K562 (cell line): ENCODE data around the gene CHRM4. TPM values are rescaled to one million over a fixed set of nuclear protein-coding genes. Genes with fewer than 3 reads are reported as not detected.
A peak's percentile ranks its signal among the peaks of the same experiment; 100 is the strongest.

Experiments
- ATAC-seq: fragments of 200-7000 bp; cut with Tn5 transposase; 3 replicates; pipeline ENCODE4 v1.9.1; 2020; ENCODE audit warnings: moderate library complexity
- BruUV-seq: library from RNA; stranded (reverse); fragments of 400-500 nt; replicated peaks from 2 replicates; lab custom pipeline; 2021; lab: Mats Ljungman, UMichigan
- CTCF ChIA-PET: fragments of 300-600 bp; formaldehyde crosslinking; extraction: SDS; loops from one replicate; lab custom pipeline; 2021; ENCODE audit warnings: low intra/inter-chr PET ratio; lab: Yijun Ruan, JAX
- POLR2A ChIA-PET: fragments of 300-600, 350-650 bp; sonication (Branson Sonifier 250); formaldehyde crosslinking; extraction: SDS; loops from one replicate; lab custom pipeline; 2021; ENCODE audit warnings: antibody characterized with exemption, inconsistent platforms; lab: Yijun Ruan, JAX
- DNase-seq, 4 experiments: peaks; one replicate each; pipeline versions ENCODE4 v3.0.0 to v3.0.0-alpha.2; 2011 to 2018; ENCODE audit warnings: low spot score in 3 of 4, mixed read lengths in 3 of 4; ENCODE audit errors: extremely low read depth in 1 of 4
- FAIRE-seq: peaks from 2 replicates; lab custom pipeline; 2011; peaks lifted over from hg19 to GRCh38; lab: Jason Lieb, UNC
- H2AFZ ChIP-seq: 2 replicates; pipeline ENCODE4 v1.6.0; 2011; ENCODE audit warnings: low read depth, low read length, control low read depth, inconsistent platforms
- H3K27ac ChIP-seq: fragments of 200-600 bp; 3 replicates; pipeline ENCODE4 v1.8.0; 2011; ENCODE audit warnings: low read depth, mild to moderate bottlenecking, control low read depth, inconsistent platforms, low read length, moderate library complexity, mixed read lengths; ENCODE audit errors: extremely low read depth
- H3K27me3 ChIP-seq, 2 experiments: fragments of 300-600 bp in 1 of 2; 2 replicates in 1 of 2; 3 replicates in 1 of 2; pipeline versions ENCODE4 v1.6.0 to v1.8.0; 2011; ENCODE audit warnings: inconsistent platforms in 2 of 2, low read length in 2 of 2, mild to moderate bottlenecking in 1 of 2, mixed read lengths in 1 of 2, moderate library complexity in 1 of 2; ENCODE audit not compliant: control insufficient read depth in 2 of 2, insufficient read depth in 2 of 2
- H3K36me3 ChIP-seq: fragments of 300-600 bp; 3 replicates; pipeline ENCODE4 v1.8.0; 2011; ENCODE audit warnings: mild to moderate bottlenecking, low read length, inconsistent platforms; ENCODE audit not compliant: control insufficient read depth, insufficient read depth
- H3K4me1 ChIP-seq, 2 experiments: fragments of 200-600 bp in 1 of 2; replicated peaks in 1 of 2; 2 replicates in 1 of 2; 3 replicates in 1 of 2; pipeline versions ENCODE4 v1.5.1 to v1.8.0; 2011; ENCODE audit warnings: inconsistent platforms in 2 of 2, low read length in 2 of 2, mild to moderate bottlenecking in 1 of 2, mixed read lengths in 1 of 2, moderate library complexity in 1 of 2; ENCODE audit not compliant: control insufficient read depth in 2 of 2, insufficient read depth in 2 of 2
- H3K4me2 ChIP-seq: 2 replicates; pipeline ENCODE4 v1.6.1; 2011; ENCODE audit warnings: low read length, control low read depth, inconsistent platforms, mixed read lengths; ENCODE audit not compliant: insufficient read depth
- H3K4me3 ChIP-seq: fragments of 200-600 bp; sonication (generic), shearing (Covaris generic); 2 replicates; pipeline ENCODE4 v1.5.1; 2016; ENCODE audit warnings: control low read depth, inconsistent platforms
- H3K79me2 ChIP-seq: fragments of 200-600 bp; 3 replicates; pipeline ENCODE4 v1.8.0; 2011; ENCODE audit warnings: low read length, inconsistent platforms; ENCODE audit not compliant: control insufficient read depth, insufficient read depth
- H3K9ac ChIP-seq, 2 experiments: 2 replicates each; pipeline versions ENCODE4 v1.6.0 to v1.6.1; 2011; ENCODE audit warnings: low read depth in 2 of 2, low read length in 2 of 2, control low read depth in 1 of 2, inconsistent platforms in 1 of 2, mild to moderate bottlenecking in 1 of 2, mixed read lengths in 1 of 2; ENCODE audit not compliant: insufficient read depth in 1 of 2
- H3K9me1 ChIP-seq: one replicate; pipeline ENCODE4 v1.6.0; 2011; ENCODE audit warnings: inconsistent platforms, mild to moderate bottlenecking, low read length, moderate library complexity; ENCODE audit not compliant: control insufficient read depth, insufficient read depth
- H3K9me3 ChIP-seq: replicated peaks from 2 replicates; pipeline ENCODE4 v1.5.1; 2011; ENCODE audit warnings: low read depth, low read length, inconsistent platforms; ENCODE audit not compliant: control insufficient read depth, insufficient read depth
- H4K20me1 ChIP-seq: replicated peaks from 2 replicates; pipeline ENCODE4 v1.6.1; 2011; ENCODE audit warnings: low read length, inconsistent platforms, mixed read lengths; ENCODE audit not compliant: control insufficient read depth, insufficient read depth
- BCL6 ChIP-seq: fragments of 250-450 bp; sonication (Bioruptor Pico); IDR thresholded peaks from 2 replicates; pipeline ENCODE4 v1.4.0; 2020
- BHLHE40 ChIP-seq: IDR thresholded peaks from 2 replicates; pipeline ENCODE4 v1.6.1; 2011; ENCODE audit warnings: low read length, improper control_type of control experiment
- NCOA6 ChIP-seq: fragments of 450-650 bp; IDR thresholded peaks from 2 replicates; pipeline ENCODE4 v1.6.1; 2017; ENCODE audit warnings: mild to moderate bottlenecking
- RBM14 ChIP-seq: fragments of 200-400 bp; formaldehyde crosslinking; IDR thresholded peaks from 2 replicates; pipeline ENCODE4 v1.6.1; 2018; ENCODE audit warnings: low read depth, mild to moderate bottlenecking, low read length, moderate library complexity, borderline replicate concordance; ENCODE audit not compliant: insufficient read depth
- RFX1 ChIP-seq: fragments of 450-650 bp; IDR thresholded peaks from 2 replicates; pipeline ENCODE4 v1.6.1; 2016; ENCODE audit warnings: mild to moderate bottlenecking, moderate library complexity
- TAF9B ChIP-seq: fragments of 450-650 bp; IDR thresholded peaks from 2 replicates; pipeline ENCODE4 v1.6.1; 2018; ENCODE audit warnings: mild to moderate bottlenecking; ENCODE audit not compliant: partially characterized antibody
- TAL1 ChIP-seq: fragments of 450-650 bp; IDR thresholded peaks from 2 replicates; pipeline ENCODE4 v1.6.1; 2016; ENCODE audit warnings: mild to moderate bottlenecking
- ZBTB33 ChIP-seq: sonication (generic); formaldehyde crosslinking; IDR thresholded peaks from 2 replicates; pipeline ENCODE4 v1.8.1; 2023; ENCODE audit warnings: mild to moderate bottlenecking, missing genetic modification reagents
- ZNF121 ChIP-seq: sonication (generic); formaldehyde crosslinking; conservative IDR thresholded peaks from 2 replicates; pipeline ENCODE4 v1.8.0; 2022; ENCODE audit warnings: missing genetic modification reagents
- ZNF431 ChIP-seq: sonication (generic); formaldehyde crosslinking; IDR thresholded peaks from 2 replicates; pipeline ENCODE4 v1.8.0; 2022; ENCODE audit warnings: mild to moderate bottlenecking, missing genetic modification reagents
- ZNF699 ChIP-seq: fragments of 250-450 bp; sonication (Bioruptor Pico); IDR thresholded peaks from 2 replicates; pipeline ENCODE4 v1.8.0; 2021; ENCODE audit warnings: mild to moderate bottlenecking, moderate library complexity; ENCODE audit not compliant: insufficient replicate concordance
- WGBS: fragments of 100-300 bp; shearing (Covaris generic); methylation state at CpG from one replicate; pipeline ENCODE4 v1.1.6; 2016; ENCODE audit warnings: low coverage, mixed read lengths; ENCODE audit not compliant: insufficient coverage; ENCODE audit errors: missing lambda C conversion rate; 5-methylcytosine and 5-hydroxymethylcytosine counted together
- in situ Hi-C: fragments of 300-500 bp; cut with MboI; formaldehyde crosslinking; loops from 4 replicates; pipeline ENCODE4 v1.15.0; 2018; ENCODE audit warnings: inconsistent platforms, mixed read lengths
- intact Hi-C: fragments of 100-400 bp; cut with micrococcal nuclease; formaldehyde crosslinking; loops from 2 replicates; pipeline ENCODE4 v1.14.2; 2022
- polyA plus RNA-seq, 8 experiments: library from polyadenylated mRNA; depleted of rRNA in 4 of 8; stranded (reverse) in 5 of 8; unstranded in 3 of 8; fragments of >200 nt; fragmentation: Nextera tagmentation in 2 of 8; fragmentation: Illumina TruSeq in 1 of 8; extraction: Ambion mirVana in 2 of 8; extraction: Trizol in 1 of 8; gene quantifications; 2 replicates each; pipeline versions ENCODE4 v1.2.1 to v1.2.3, GENCODE V29; 2011 to 2014; ENCODE audit warnings: inconsistent platforms in 1 of 8, missing spikeins in 1 of 8
- total RNA-seq, 7 experiments: library from RNA; depleted of rRNA in 6 of 7; stranded (reverse); fragments of >200 nt in 6 of 7; fragmentation: Illumina TruSeq in 2 of 7; extraction: Trizol in 2 of 7; gene quantifications; 2 replicates each; pipeline versions ENCODE4 v1.2.1 to v1.2.3, GENCODE V29; 2011 to 2021; ENCODE audit warnings: low replicate concordance in 1 of 7
- TF ChIP-seq, protein P1 (sequence below): sonication (generic); formaldehyde crosslinking; IDR thresholded peaks from 2 replicates; pipeline ENCODE4 v1.9.0; 2022; ENCODE audit warnings: mild to moderate bottlenecking, missing genetic modification reagents
- TF ChIP-seq, protein P2 (sequence below): sonication (generic); formaldehyde crosslinking; IDR thresholded peaks from 2 replicates; pipeline ENCODE4 v1.8.0; 2022; ENCODE audit warnings: missing genetic modification reagents, mild to moderate bottlenecking, moderate library complexity, borderline replicate concordance

Gene CHRM4
- total and polyA plus RNA-seq, 9 of the 15 experiments (the other 6 are each of a cell fraction or from before 2014, with no cell fraction given), result 0.22 to 1.3 (median 0.40) TPM; not detected in 2

DNA sequence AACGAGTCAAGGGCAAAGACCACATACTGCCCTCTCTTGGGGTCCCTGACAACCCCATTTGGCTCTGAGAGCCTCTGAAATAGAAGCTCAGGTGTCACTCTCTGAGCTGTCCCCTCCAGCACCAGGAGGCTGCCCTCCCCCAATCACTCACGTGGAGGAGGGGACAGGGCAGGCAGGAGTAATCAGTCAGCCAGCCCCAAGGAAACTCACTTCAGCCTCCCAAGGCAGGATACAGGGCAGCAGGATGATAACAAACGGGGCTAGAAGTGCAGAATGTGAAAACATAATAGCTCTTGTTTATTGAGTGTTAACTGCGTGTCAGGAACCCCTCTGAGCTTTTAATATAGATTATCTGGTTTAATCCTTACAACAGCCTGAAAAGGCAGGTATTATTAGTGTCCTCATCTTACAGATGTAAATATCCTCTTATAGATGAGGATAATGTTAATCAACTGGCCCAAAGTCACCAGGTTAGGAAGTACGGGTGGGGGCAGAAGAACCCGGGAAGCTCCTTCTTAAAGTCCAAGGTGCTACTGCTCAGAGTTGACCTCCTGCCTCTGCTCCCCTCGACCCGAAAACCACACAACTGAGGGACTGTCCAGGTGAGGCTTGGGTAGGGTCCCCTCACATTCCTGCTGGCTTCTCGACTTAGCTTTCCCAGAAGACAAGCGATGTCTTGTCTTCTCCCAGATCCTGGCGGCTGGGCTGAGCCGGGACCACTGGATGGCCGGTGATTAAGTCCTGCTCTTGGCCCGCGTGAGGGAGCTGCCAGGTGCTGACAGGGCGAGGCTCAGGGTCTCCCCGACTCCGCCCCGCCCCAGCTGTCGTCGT, 2.7 kb downstream of the CHRM4 start (continued):
- TF ChIP-seq, protein P1, sequence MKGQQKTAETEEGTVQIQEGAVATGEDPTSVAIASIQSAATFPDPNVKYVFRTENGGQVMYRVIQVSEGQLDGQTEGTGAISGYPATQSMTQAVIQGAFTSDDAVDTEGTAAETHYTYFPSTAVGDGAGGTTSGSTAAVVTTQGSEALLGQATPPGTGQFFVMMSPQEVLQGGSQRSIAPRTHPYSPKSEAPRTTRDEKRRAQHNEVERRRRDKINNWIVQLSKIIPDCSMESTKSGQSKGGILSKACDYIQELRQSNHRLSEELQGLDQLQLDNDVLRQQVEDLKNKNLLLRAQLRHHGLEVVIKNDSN (CRISPR knock-in tag), result peak; percentile 47; the same call in 1 of the 2 replicates
- TF ChIP-seq BHLHE40 (peak; percentile 85), TAL1 (no peak), BCL6 (no peak)
- TF ChIP-seq, all 486 proteins: peak for 16

DNA sequence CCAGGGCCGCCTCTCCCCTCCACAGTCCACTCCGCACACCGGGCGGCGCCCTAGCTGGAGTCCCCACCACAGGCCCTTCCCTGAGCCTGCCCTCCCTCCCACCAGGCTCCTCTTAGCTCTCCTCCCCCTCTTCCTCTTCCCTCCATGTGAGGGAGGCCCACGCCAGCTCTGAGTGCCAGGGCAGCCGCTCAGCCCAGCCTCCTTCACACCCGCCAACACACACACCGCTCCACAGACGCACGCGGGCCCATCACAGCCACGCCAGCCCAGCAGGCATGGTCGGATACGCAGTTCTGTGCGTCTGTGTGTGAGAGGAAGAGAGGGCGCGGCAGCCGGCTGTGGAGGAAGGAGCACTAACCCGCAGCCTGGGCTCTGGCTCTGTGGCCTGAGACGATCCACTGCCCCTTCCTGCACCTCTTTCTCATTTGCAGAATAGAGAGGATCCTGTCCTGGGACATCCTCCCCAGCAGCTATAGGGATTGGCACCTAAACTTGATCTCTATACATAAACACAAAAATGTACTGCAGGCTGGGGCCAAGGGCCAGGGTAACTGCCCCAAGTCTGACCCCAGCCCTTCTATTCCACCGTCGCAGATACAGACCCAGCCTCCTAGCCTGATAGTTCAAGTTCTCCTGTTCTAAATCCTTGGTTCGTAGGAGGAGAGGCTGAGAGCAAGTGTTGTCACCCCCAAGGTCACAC, 3.5 kb downstream of the CHRM4 start:
- H4K20me1 ChIP-seq, result peaks cover 7% of the 10 kb centered on the region; the same call in 1 of the 2 replicates
- BruUV-seq, result no TSS peak
- H3K9me1 ChIP-seq, result no peaks in the 10 kb centered on the region
- H3K36me3 ChIP-seq, result peaks cover 11% of the 10 kb centered on the region; the same call in 1 of the 3 replicates
- H2AFZ ChIP-seq, result peak overlapping the region; percentile 8; the same call in 1 of the 2 replicates
- WGBS, result 45% methylated on average over 11 of the region's 24 CpGs
- H3K4me2 ChIP-seq, result no peak overlapping the region
- DNase-seq (peak in 2 of 4 experiments; percentile 28 to 30), ATAC-seq (no peak), FAIRE-seq (no peak)
- H3K4me1 ChIP-seq, result peaks cover 19 to 83% of the 10 kb centered on the region in 2 experiments
- no peak overlapping the region for H3K4me3 ChIP-seq
- CTCF ChIA-PET, result interaction anchor here (0.9 to 1.3 kb wide), 2 partner anchors 21 to 150 kb away, joined by 3 to 7 read pairs; no protein-coding TSS in a partner anchor
- peak overlapping the region in 1 of 2 experiments; percentile 49; a peak in 1 of 4 replicates for H3K9ac ChIP-seq
- in situ Hi-C loops (no loop called here), intact Hi-C loops (loop anchor here (2.0 to 5.0 kb wide), 2 partner anchors 141 to 229 kb away; partner anchors contain the start of genes ATG13 and HARBI1)
- H3K27ac ChIP-seq, result no peak overlapping the region
- POLR2A ChIA-PET, result interaction anchor here (0.6 to 1.0 kb wide), 6 partner anchors 12 to 58 kb away, joined by 3 read pairs; no protein-coding TSS in a partner anchor
- H3K79me2 ChIP-seq, result peaks cover 2% of the 10 kb centered on the region; the same call in 2 of the 3 replicates
- H3K27me3 ChIP-seq, result peaks cover 0 to 11% of the 10 kb centered on the region in 2 experiments; a peak in 1 of 5 replicates
- H3K9me3 ChIP-seq, result no peaks in the 10 kb centered on the region
- no peak for TF ChIP-seq RFX1
- TF ChIP-seq ZNF431 (CRISPR knock-in tag), result 0 out of 2 replicates have a peak, but pooled peaks have one; percentile 23
- TF ChIP-seq ZNF121 (CRISPR knock-in tag), result no peak
- no peak for TF ChIP-seq ZNF699 (CRISPR knock-in tag)
- no peak for TF ChIP-seq NCOA6
- no peak for TF ChIP-seq TAF9B
- peak; percentile 34; the same call in 1 of the 2 replicates for TF ChIP-seq ZBTB33
- 0 out of 2 replicates have a peak, but pooled peaks have one; percentile 52 for TF ChIP-seq RBM14
- TF ChIP-seq, protein P2, sequence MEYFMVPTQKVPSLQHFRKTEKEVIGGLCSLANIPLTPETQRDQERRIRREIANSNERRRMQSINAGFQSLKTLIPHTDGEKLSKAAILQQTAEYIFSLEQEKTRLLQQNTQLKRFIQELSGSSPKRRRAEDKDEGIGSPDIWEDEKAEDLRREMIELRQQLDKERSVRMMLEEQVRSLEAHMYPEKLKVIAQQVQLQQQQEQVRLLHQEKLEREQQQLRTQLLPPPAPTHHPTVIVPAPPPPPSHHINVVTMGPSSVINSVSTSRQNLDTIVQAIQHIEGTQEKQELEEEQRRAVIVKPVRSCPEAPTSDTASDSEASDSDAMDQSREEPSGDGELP, result peak; percentile 19; the same call in 1 of the 2 replicates
